Liver (tissue), 9 donors: ENCODE measurements around the gene ST14. TPM values are rescaled to one million over a fixed set of nuclear protein-coding genes. Genes with fewer than 3 reads are reported as not detected.

Source experiments
- DNase-seq: peaks from one replicate; pipeline ENCODE4 v3.0.0-alpha.2; 2017; ENCODE audit warnings: low spot score
- H3K27ac ChIP-seq, 2 donors: one replicate each; pipeline ENCODE4 v1.7.0; 2013; ENCODE audit warnings: inconsistent platforms in 2 of 2, low read length in 2 of 2, control low read depth in 1 of 2, low read depth in 1 of 2, mild to moderate bottlenecking in 1 of 2
- H3K27me3 ChIP-seq, 4 donors: one replicate each; pipeline versions ENCODE4 v1.6.1 to v1.7.0; 2013; ENCODE audit warnings: low read length in 3 of 4, inconsistent platforms in 1 of 4, mild to moderate bottlenecking in 1 of 4, moderate library complexity in 1 of 4; ENCODE audit not compliant: control insufficient read depth in 4 of 4, insufficient read depth in 4 of 4
- H3K36me3 ChIP-seq, 4 donors: one replicate each; pipeline versions ENCODE4 v1.6.1 to v1.7.0; 2013; ENCODE audit warnings: low read length in 3 of 4, mild to moderate bottlenecking in 3 of 4, low read depth in 1 of 4, moderate library complexity in 1 of 4; ENCODE audit not compliant: control insufficient read depth in 4 of 4, insufficient read depth in 3 of 4
- H3K4me1 ChIP-seq, 4 donors: one replicate each; pipeline versions ENCODE4 v1.6.1 to v1.7.0; 2013; ENCODE audit warnings: low read length in 3 of 4, mild to moderate bottlenecking in 3 of 4, moderate library complexity in 1 of 4; ENCODE audit not compliant: control insufficient read depth in 4 of 4, insufficient read depth in 4 of 4
- H3K4me3 ChIP-seq, 3 donors: one replicate each; pipeline versions ENCODE4 v1.6.1 to v1.7.0; 2013; ENCODE audit warnings: low read length in 3 of 3, control low read depth in 1 of 3, low read depth in 1 of 3, mild to moderate bottlenecking in 1 of 3
- H3K9ac ChIP-seq, 2 donors: one replicate each; pipeline ENCODE4 v1.7.0; 2013; ENCODE audit warnings: low read length in 2 of 2, mild to moderate bottlenecking in 2 of 2, moderate library complexity in 2 of 2, control low read depth in 1 of 2, low read depth in 1 of 2
- H3K9me3 ChIP-seq, 4 donors: one replicate each; pipeline versions ENCODE4 v1.6.1 to v1.7.0; 2013; ENCODE audit warnings: low read length in 3 of 4; ENCODE audit not compliant: control insufficient read depth in 4 of 4
- EGR1 ChIP-seq, 2 donors: IDR thresholded peaks; 2 replicates each; pipeline ENCODE4 v1.6.1; 2016 to 2018; ENCODE audit warnings: antibody characterized with exemption in 2 of 2, low read depth in 2 of 2
- FOXA1 ChIP-seq: IDR thresholded peaks from 2 replicates; pipeline ENCODE4 v1.6.1; 2016; ENCODE audit warnings: antibody characterized with exemption
- FOXA2 ChIP-seq: IDR thresholded peaks from 2 replicates; pipeline ENCODE4 v1.6.1; 2016; ENCODE audit warnings: antibody characterized with exemption
- GABPA ChIP-seq, 2 donors: IDR thresholded peaks in 1 of 2; conservative IDR thresholded peaks in 1 of 2; 2 replicates each; pipeline ENCODE4 v1.6.1; 2016; ENCODE audit warnings: antibody characterized with exemption in 2 of 2, mild to moderate bottlenecking in 1 of 2, moderate library complexity in 1 of 2
- HNF4A ChIP-seq, 2 donors: conservative IDR thresholded peaks; 2 replicates each; pipeline ENCODE4 v1.6.1; 2016; ENCODE audit warnings: antibody characterized with exemption in 2 of 2, mild to moderate bottlenecking in 2 of 2
- HNF4G ChIP-seq: IDR thresholded peaks from 2 replicates; pipeline ENCODE4 v1.6.1; 2016; ENCODE audit warnings: antibody characterized with exemption
- JUND ChIP-seq, 2 donors: IDR thresholded peaks; 2 replicates each; pipeline ENCODE4 v1.6.1; 2016; ENCODE audit warnings: antibody characterized with exemption in 2 of 2
- NR2F2 ChIP-seq: IDR thresholded peaks from 2 replicates; pipeline ENCODE4 v1.6.1; 2016; ENCODE audit warnings: antibody characterized with exemption
- RAD21 ChIP-seq, 2 donors: IDR thresholded peaks; 2 replicates each; pipeline ENCODE4 v1.6.1; 2016; ENCODE audit warnings: antibody characterized with exemption in 2 of 2, mild to moderate bottlenecking in 2 of 2
- RXRA ChIP-seq, 2 donors: IDR thresholded peaks; 2 replicates each; pipeline ENCODE4 v1.6.1; 2017 to 2018; ENCODE audit warnings: antibody characterized with exemption in 2 of 2, mild to moderate bottlenecking in 1 of 2
- SP1 ChIP-seq: IDR thresholded peaks from 2 replicates; pipeline ENCODE4 v1.6.1; 2018; ENCODE audit warnings: antibody characterized with exemption, mild to moderate bottlenecking
- TAF1 ChIP-seq: conservative IDR thresholded peaks from 2 replicates; pipeline ENCODE4 v1.6.1; 2016; ENCODE audit warnings: antibody characterized with exemption, mild to moderate bottlenecking
- YY1 ChIP-seq: IDR thresholded peaks from 2 replicates; pipeline ENCODE4 v1.6.1; 2016; ENCODE audit warnings: antibody characterized with exemption, mild to moderate bottlenecking
- WGBS: extraction: QIAGEN DNeasy Blood & Tissue Kit; methylation state at CpG from one replicate; pipeline ENCODE4 v1.1.7; 2013; 5-methylcytosine and 5-hydroxymethylcytosine counted together
- polyA plus RNA-seq, 2 donors: library from polyadenylated mRNA; stranded (reverse) in 1 of 2; unstranded in 1 of 2; fragments of 200-250 nt in 1 of 2; fragments of >200 nt in 1 of 2; fragmentation: Nextera tagmentation in 1 of 2; extraction: Ambion mirVana in 1 of 2; gene quantifications; one replicate each; pipeline versions ENCODE4 v1.2.1 to v1.2.3, GENCODE V29; 2013 to 2015
- total RNA-seq, 2 donors: library from RNA; depleted of rRNA; stranded (reverse); fragments of >200 nt; gene quantifications; one replicate each; pipeline ENCODE4 v1.2.3, GENCODE V29; 2014
- TF ChIP-seq, protein P1 (sequence below): IDR thresholded peaks from 2 replicates; pipeline ENCODE4 v1.6.1; 2016; ENCODE audit warnings: antibody characterized with exemption
- TF ChIP-seq, protein P2 (sequence below): IDR thresholded peaks from 2 replicates; pipeline ENCODE4 v1.6.1; 2016; ENCODE audit warnings: antibody characterized with exemption, mild to moderate bottlenecking
- TF ChIP-seq, protein P3 (sequence below): IDR thresholded peaks from 2 replicates; pipeline ENCODE4 v1.6.1; 2016; ENCODE audit warnings: antibody characterized with exemption
- TF ChIP-seq, protein P4 (sequence below): fragments of 150-350 bp; IDR thresholded peaks from 2 replicates; pipeline ENCODE4 v1.5.1; 2017; ENCODE audit warnings: improper control_type of control experiment, low read depth, low read length; ENCODE audit not compliant: missing input control
- TF ChIP-seq, protein P5 (sequence below): IDR thresholded peaks from 2 replicates; pipeline ENCODE4 v1.6.1; 2016; ENCODE audit warnings: antibody characterized with exemption
- donor health status: healthy.
- donor health status: healthy.
- donor health status: healthy.
- donor health status: healthy.
- donor health status: healthy.

Gene ST14
- total and polyA plus RNA-seq, 4 donors = 2.8 to 5.9 (median 4.5) TPM

DNA sequence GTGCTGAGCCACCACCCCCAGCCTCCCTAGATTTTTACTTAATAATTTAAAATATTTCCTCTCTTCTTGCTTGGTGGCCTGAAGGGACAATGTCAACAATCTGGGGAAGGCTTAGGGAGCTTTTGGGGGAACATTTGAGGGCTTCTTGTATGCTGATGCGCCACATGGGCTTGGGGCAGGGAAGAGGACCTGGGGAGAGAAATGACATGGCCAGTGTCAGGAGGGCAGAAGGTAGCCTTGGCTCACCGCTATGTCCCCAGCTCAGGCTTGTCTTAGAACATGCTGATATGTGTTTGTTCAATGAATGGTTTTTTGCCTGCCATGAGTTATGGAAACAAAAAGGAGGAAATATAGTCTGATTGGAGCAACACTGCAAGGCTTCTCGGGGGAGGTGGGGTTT lies 51.6 kb downstream of the ST14 start:
- H3K4me1 ChIP-seq = peaks cover 0 to 3% (median 0%) of the 10 kb centered on the region in 4 donors
- no peaks in the 10 kb centered on the region for H3K36me3 ChIP-seq
- DNase-seq = peak; percentile 14
- TF ChIP-seq NR2F2 = no peak
- TF ChIP-seq, protein P1, sequence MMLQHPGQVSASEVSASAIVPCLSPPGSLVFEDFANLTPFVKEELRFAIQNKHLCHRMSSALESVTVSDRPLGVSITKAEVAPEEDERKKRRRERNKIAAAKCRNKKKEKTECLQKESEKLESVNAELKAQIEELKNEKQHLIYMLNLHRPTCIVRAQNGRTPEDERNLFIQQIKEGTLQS = no peak
- TF ChIP-seq RXRA (IDR thresholded peaks at IDR 0.05) = no peak
- no peak for TF ChIP-seq HNF4G
- TF ChIP-seq HNF4A (conservative IDR thresholded peaks at IDR 0.05) = no peak
- no peak for TF ChIP-seq FOXA2
- TF ChIP-seq YY1 = no peak
- TF ChIP-seq, protein P2, sequence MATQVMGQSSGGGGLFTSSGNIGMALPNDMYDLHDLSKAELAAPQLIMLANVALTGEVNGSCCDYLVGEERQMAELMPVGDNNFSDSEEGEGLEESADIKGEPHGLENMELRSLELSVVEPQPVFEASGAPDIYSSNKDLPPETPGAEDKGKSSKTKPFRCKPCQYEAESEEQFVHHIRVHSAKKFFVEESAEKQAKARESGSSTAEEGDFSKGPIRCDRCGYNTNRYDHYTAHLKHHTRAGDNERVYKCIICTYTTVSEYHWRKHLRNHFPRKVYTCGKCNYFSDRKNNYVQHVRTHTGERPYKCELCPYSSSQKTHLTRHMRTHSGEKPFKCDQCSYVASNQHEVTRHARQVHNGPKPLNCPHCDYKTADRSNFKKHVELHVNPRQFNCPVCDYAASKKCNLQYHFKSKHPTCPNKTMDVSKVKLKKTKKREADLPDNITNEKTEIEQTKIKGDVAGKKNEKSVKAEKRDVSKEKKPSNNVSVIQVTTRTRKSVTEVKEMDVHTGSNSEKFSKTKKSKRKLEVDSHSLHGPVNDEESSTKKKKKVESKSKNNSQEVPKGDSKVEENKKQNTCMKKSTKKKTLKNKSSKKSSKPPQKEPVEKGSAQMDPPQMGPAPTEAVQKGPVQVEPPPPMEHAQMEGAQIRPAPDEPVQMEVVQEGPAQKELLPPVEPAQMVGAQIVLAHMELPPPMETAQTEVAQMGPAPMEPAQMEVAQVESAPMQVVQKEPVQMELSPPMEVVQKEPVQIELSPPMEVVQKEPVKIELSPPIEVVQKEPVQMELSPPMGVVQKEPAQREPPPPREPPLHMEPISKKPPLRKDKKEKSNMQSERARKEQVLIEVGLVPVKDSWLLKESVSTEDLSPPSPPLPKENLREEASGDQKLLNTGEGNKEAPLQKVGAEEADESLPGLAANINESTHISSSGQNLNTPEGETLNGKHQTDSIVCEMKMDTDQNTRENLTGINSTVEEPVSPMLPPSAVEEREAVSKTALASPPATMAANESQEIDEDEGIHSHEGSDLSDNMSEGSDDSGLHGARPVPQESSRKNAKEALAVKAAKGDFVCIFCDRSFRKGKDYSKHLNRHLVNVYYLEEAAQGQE = no peak
- TF ChIP-seq, protein P3, sequence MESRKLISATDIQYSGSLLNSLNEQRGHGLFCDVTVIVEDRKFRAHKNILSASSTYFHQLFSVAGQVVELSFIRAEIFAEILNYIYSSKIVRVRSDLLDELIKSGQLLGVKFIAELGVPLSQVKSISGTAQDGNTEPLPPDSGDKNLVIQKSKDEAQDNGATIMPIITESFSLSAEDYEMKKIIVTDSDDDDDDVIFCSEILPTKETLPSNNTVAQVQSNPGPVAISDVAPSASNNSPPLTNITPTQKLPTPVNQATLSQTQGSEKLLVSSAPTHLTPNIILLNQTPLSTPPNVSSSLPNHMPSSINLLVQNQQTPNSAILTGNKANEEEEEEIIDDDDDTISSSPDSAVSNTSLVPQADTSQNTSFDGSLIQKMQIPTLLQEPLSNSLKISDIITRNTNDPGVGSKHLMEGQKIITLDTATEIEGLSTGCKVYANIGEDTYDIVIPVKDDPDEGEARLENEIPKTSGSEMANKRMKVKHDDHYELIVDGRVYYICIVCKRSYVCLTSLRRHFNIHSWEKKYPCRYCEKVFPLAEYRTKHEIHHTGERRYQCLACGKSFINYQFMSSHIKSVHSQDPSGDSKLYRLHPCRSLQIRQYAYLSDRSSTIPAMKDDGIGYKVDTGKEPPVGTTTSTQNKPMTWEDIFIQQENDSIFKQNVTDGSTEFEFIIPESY = no peak
- no peak for TF ChIP-seq SP1
- no peak for TF ChIP-seq EGR1 (IDR thresholded peaks at IDR 0.05; ENCODE audit: low read depth in 2 of 2)
- no peak for TF ChIP-seq FOXA1
- TF ChIP-seq, protein P4, sequence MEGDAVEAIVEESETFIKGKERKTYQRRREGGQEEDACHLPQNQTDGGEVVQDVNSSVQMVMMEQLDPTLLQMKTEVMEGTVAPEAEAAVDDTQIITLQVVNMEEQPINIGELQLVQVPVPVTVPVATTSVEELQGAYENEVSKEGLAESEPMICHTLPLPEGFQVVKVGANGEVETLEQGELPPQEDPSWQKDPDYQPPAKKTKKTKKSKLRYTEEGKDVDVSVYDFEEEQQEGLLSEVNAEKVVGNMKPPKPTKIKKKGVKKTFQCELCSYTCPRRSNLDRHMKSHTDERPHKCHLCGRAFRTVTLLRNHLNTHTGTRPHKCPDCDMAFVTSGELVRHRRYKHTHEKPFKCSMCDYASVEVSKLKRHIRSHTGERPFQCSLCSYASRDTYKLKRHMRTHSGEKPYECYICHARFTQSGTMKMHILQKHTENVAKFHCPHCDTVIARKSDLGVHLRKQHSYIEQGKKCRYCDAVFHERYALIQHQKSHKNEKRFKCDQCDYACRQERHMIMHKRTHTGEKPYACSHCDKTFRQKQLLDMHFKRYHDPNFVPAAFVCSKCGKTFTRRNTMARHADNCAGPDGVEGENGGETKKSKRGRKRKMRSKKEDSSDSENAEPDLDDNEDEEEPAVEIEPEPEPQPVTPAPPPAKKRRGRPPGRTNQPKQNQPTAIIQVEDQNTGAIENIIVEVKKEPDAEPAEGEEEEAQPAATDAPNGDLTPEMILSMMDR = no peak
- no peak for TF ChIP-seq JUND (IDR thresholded peaks at IDR 0.05)
- TF ChIP-seq, protein P5, sequence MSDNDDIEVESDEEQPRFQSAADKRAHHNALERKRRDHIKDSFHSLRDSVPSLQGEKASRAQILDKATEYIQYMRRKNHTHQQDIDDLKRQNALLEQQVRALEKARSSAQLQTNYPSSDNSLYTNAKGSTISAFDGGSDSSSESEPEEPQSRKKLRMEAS = no peak
- TF ChIP-seq RAD21 (IDR thresholded peaks at IDR 0.05) = no peak
- no peak for TF ChIP-seq GABPA (IDR thresholded peaks at IDR 0.05 in 1 of 2, conservative IDR thresholded peaks at IDR 0.05 in 1 of 2)
- no peak for TF ChIP-seq TAF1
- H3K9me3 ChIP-seq = no peaks in the 10 kb centered on the region
- H3K9ac ChIP-seq = no peak overlapping the region
- WGBS = 92% methylated on average over 3 of the region's 3 CpGs
- H3K4me3 ChIP-seq = no peak overlapping the region
- no peak overlapping the region for H3K27ac ChIP-seq
- no peaks in the 10 kb centered on the region for H3K27me3 ChIP-seq
